HG02678 (cell line): Measurements from ENCODE around the gene ABCA1.

ENCODE experiments used
- ATAC-seq: cut with Tn5 transposase; IDR thresholded peaks from one replicate; pipeline ENCODE4 v1.9.1; 2021; ENCODE audit warnings: mild to moderate bottlenecking, moderate library complexity; ENCODE audit not compliant: unreplicated experiment

The ABCA1 gene

DNA sequence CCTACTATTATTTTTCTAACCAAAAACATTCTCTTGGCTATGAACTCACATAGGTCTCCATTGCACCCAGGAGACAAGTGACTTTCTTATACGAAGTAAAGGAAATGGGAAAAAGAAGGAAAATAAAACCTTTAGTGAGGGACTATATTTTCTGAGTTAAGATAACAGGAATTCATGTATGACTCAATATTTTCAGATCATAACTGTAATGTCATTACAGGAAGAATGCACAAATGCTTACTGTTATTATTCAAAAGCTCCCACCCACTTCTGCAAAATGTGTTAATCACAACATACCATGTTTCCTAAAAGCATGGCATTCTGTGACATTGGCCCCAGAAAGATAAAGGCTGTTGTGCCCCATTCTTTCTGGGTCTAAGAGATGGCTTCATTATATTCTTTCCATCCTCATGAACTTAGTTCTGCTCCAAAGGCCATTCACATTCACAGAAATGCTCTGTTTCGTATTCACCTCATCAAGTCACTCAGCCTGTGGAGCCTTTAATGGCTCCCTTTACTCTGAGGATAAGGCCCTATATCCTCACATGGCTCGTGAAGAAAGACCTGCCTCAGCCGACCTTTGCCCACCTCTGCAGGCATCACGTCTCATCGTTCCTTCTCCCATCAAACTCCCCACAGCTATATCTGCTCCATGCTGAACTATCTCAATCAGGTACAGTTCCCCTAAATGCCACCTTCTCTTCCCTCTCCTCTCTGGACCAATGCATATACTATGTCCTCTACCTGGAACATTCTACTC is 77.0 kb downstream of the ABCA1 start:
- ATAC-seq: no peak

DNA sequence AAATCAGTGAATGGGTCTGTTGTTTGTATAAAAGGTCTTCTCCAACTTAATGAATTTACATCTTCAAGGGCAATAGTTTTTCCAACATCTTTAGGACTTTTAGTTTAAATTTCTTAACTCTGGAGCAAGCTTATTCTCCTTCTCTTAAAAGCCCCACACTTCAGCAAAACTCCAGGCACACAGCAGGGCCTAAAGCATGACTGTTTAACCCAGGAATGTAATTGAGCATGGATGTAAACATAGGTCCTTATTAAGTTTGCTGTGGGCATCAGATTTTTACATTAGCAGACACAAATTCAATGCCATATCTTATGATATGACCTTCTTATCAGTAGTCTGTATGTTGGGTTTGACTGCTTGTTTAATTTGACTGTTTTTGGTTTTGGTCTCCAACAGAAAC is 78.9 kb downstream of the ABCA1 start:
- no peak for ATAC-seq

DNA sequence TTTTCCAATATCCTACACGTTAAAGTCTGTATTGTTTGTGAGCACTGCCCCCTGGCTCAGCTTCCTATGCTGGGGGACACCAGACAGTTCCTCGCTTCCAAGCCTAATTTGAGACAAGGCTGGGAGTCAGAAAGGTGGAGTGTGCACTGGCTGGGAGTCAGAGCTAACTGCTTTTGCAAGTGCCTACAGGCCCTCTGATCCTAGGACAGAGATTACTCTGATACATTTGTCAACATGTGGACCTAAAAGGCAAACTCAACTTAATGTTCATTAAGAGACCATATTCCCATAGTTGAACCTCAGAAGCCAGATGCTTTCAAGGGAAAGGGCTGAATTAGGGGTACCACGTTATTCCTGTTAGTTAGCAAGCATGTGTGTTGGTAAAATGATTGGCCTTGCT is 83.2 kb downstream of the ABCA1 start:
- ATAC-seq: no peak

DNA sequence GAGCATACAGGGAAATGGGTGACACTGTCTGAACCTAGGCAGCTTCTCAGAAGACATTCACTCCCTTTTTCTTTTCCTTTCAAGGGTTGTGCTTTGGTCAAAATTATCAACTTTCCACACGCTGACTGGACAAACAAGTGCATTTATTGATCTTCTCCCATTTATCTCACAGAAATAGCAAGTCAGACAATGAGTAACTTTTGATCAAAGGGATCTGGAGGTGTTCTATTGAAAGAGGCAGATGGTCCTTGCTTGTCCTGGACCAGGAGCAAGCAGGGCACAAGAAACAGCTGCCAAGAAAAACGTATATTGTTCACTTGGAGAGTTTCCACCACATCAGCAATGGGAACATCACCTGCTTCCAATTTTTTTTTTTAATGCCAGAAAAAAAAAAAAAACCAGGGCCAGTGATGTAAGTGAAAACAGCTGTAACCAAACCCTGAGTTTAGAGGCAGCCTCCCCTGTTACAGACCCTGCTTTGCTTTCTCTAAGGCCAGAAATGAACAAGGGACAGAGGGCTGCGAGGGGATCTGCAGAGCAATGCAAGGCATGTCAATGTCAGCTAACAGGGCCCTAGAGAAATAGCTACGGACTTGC is 84.2 kb downstream of the ABCA1 start:
- ATAC-seq: no peak

DNA sequence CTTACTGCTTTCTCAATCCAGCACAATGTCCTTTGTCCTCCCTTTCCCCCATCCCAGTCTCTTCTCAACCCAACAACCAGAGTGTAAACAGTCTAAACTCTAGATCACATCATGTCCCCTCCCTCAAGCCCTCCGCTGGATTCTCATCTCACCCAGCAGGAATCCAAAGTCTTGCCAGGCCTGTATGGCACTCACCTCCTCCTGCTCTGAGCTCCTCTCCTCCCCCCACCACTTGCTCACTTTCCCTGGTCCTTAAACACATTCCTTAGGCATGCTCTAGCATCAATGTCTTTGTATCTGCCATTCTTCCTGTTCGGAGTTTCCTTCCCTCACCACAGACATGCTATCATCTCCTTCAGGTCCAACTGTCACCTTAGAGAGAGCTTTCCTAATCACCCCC is 85.3 kb downstream of the ABCA1 start:
- no peak for ATAC-seq

DNA sequence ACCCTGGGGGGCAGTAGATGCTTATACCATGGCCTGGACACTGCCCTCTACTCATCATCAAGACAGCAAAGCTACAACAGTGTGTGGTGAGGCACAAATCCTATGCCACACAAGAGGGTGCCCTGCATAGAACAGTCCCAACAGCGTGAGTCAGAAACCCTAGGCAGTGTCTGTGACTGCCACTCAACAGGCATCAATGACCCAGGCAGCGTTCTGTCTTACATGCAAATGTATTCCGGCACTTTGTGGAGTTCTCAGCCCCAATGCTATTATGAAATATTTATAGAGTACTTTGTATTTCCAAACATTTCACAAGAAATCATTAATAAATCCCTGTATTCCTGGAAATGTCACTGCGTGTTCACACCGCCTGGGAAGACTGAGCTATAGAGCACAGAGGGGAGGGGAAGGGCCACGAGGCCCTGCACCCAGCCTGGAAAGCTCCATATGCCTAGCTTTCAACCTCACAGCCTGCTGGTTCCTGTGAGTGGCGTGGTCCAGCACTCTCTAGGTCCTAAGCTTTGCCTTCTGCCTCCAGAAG is 86.3 kb downstream of the ABCA1 start:
- ATAC-seq: no peak

DNA sequence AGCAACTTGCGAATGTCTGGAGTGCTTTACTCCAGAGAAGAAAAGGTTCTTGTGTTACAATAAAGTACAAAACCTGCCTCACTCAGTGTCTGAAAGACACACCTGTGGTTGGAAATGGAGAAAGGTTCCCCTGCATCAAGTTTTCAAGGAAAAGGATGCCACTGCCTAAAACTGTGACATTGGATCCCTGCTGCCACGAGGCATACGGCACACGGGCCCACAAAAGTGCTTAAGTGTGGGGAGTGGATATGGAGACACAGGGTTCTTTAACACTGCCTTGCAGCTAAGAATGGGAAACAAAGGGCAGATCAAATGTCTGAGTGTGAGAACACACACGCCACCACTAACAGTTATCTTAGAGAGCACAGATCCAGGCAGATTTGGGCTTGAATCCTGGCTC is 89.0 kb downstream of the ABCA1 start:
- no peak for ATAC-seq

DNA sequence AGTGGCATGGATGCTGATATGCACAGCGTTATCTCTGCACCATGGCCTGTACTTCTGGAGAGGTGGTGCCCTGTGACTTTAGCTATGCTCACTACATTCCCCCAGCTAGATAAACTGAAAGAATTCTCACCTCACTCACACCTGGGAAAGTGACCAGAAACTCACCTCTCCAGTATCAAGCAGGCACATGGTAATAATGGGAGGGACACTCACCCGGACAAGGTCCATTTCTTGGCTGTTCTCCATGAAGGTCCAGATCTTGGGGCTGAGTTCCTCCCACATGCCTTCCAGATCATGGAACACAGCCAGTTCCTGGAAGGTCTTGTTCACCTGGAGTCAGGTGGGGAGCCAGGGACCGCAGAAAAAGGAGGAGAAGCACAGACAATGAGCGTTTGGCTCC is 91.2 kb downstream of the ABCA1 start:
- no peak for ATAC-seq

DNA sequence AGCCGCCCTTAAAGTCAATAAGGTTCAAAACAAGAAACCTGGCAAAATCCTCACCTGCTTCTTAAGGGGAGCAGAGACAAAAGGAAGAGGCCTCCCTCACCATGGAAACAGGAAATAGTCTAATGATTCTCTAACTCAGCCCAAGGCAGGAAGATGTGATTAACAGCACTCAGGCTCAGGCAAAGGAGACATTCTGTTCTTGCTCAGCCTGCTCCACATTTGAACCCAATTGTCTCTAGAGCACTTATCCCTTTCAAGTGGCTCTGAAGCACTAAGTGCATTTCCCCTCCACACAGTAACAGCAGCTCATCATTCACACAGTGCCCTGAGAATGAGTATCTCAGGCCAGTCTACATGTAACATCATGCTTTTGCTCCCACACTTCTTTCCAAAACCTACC is 91.7 kb downstream of the ABCA1 start:
- no peak for ATAC-seq

DNA sequence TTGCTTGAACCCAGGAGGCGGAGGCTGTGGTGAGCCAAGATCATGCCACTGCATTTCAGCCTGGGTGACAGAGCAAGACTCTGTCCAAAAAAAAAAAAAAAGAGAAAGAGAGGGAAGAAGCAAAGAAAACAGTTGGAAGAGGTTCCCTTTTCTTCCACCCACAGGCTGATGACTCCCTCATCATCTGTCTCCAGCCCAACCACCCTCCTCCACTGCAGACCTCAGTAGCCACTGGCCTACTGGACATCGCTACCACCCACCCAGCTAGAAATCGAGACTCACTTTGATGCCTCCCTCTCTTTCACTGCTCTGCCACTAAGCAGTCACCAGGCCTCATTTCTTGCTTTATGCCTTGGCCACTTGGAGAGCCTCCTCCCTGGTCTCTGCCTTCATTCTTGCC is 92.8 kb downstream of the ABCA1 start:
- no peak for ATAC-seq

DNA sequence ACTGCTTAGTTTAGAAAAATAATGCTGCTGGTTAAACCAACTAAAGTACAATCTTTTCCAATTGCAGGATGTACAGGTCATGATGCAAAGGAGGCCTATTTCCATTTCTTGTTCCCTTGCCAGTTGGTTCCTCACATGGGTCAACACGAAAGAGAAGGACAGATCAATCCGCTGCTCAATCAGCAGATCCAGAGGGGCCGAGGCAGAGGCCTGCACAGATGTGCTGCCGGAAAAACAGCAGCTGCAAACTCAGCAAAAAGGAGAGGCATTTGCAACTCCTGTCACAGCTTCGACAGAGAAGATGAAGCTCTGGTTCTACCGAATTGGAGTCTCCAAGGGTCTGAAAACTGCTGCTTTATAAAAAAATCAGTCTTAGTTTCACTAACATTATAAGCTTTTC is 94.3 kb downstream of the ABCA1 start:
- ATAC-seq: no peak

DNA sequence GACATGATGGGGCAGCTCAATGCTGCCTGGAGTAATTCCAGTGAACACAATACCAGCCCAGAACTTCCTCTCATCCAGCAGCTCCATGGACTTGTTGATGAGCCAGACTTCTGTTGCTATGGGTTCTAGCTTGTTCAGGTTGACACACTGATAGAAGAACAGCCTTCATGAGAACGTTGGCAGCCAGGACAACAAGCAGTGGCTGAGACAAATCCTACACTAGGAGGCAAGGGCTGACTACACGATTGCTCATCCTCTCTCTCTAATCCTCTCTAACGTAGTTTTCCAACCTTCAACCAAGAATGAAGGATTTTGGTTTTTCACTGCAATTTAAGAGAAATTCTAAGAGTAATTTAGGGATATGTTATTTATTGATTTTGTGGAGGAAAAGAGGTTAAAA is 96.3 kb downstream of the ABCA1 start:
- ATAC-seq: no peak

DNA sequence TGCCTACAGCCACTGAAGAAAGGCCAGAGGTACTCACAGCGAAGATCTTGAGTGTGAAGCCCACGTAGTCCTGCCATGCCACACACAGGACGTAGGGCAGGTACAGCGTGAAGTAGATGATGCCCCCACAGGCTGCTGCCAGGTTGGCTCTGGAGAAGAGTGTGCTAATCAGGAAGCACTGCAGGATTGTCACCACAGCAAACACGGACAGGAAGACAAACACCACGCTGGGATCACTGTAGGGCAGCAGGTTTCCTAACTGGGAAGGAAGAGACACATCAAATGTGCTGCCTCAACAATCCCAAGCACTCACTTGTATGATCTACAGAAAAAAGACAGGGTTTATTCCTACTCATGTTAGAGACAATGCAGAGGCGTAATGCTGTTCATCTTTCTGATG is 101.0 kb downstream of the ABCA1 start:
- no peak for ATAC-seq

DNA sequence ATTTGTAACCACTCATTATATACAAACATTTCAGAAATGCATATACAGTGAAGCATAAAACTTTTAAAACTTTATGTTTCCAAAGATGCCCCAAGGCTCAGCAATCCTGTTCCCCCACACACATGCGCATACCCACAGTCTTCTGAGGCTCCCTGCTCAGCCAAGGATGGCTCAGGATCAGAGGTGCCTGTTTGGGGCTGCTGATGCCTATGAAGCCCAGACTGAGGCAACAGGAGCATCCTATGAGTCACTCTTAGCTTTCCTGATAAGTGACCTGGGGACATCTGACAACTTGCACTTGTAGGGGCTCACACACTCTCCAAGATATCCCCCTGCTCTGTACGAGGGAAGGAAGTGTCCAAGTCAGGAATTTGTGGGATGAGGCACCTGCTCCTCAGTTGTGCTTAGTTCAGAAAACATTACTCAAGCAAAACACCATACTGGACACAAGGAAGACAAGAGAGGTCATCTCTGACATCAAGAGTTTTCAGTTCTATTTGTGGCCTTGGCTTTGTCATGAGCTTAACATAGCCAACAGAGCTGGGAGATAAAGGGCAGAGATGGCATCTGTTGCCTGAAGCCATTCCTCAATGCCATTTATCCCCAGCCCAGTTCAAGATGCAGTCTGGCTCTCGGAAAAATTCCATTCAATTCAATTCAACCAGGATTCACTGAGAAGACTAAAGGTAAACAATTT is 101.7 kb downstream of the ABCA1 start:
- ATAC-seq: no peak

DNA sequence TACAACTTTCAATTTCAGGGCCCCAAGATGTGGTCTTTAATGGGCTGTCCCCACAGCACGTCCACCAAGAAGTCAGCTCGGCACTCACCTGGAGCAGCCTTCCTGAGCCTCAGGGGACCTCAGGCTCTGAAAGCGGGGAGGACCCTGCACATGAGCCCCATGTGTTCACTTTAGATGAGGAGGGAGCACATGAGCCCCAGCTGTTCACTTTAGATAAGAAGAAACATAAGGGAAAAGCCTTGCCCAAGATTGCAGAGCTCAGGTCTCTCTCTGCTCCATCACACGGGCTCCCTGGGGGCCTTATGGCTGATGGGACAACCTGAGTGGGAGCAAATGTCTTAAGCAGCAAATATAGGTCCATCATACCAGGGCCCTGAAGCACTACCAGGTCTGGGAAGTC is 107.6 kb downstream of the ABCA1 start:
- ATAC-seq: no peak

DNA sequence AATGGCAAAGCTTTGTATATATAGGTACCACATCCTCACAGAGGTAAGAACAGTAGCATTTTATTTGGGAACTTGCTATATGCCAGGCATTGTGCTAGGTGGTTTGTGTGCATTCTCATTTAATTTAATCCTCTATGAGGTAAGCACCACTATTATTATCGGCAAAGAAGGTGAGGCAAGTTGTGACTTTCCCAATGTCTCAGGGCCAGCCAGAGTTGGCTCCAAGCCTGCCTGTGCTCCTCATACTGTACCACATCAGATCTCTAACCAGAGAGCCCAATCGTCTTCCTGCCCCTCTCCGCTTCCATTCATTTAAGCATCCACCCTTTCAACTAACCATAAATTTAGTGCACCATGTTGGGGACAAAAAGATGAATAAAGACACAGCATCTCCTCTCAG is 108.9 kb downstream of the ABCA1 start:
- ATAC-seq: no peak

DNA sequence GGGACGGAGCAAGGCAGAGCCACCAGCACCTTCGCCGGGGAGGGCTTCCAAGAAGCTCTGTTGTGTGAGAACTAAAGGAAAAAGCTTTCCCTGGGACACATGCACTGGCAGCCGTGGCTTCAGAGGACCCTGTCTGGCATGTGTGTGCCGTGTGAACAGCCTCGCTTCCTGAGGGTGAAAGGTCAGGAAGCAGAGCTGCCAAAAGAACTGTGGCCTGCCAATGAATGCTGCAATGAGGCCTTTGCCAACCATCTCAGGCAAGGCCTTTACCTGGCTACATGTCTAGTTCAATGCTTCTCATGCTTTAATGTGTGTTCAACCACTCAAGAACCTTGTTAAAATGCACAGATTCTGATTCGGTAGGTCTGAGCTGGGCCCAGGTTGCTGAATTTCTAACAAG is 110.5 kb downstream of the ABCA1 start:
- ATAC-seq: no peak

DNA sequence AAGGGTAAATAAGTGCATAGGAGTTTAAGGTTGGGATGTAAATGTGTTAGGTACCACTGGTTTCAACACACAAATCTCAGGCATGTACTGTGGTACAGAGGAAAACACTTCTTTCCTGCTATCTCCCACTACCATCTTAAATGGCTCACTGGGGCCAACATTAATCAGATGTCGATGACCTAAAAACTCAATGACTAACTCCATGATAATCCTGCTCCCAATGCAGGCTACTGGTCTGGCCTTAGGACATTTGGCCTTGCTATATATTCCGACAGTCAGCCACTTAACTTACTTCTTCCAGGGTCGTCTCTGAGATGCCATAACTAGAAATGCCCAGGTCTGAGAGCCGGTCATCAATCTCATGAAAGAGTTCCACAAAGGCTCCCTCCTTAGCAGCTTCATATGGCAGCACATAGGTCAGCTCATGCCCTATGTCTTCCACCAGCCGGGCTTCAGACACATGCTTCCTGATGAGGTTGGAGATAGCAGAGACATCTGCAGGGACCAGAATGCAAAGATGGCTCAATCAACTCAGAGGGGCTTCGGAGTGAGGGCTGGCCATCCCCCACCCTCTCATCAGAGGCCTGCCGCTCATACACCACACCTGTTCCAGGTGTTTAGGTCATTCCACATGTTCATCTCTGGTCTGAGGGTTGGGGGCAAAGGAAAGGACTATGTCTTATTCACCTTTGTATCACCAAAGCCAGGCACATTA is 111.9 kb downstream of the ABCA1 start:
- no peak for ATAC-seq

DNA sequence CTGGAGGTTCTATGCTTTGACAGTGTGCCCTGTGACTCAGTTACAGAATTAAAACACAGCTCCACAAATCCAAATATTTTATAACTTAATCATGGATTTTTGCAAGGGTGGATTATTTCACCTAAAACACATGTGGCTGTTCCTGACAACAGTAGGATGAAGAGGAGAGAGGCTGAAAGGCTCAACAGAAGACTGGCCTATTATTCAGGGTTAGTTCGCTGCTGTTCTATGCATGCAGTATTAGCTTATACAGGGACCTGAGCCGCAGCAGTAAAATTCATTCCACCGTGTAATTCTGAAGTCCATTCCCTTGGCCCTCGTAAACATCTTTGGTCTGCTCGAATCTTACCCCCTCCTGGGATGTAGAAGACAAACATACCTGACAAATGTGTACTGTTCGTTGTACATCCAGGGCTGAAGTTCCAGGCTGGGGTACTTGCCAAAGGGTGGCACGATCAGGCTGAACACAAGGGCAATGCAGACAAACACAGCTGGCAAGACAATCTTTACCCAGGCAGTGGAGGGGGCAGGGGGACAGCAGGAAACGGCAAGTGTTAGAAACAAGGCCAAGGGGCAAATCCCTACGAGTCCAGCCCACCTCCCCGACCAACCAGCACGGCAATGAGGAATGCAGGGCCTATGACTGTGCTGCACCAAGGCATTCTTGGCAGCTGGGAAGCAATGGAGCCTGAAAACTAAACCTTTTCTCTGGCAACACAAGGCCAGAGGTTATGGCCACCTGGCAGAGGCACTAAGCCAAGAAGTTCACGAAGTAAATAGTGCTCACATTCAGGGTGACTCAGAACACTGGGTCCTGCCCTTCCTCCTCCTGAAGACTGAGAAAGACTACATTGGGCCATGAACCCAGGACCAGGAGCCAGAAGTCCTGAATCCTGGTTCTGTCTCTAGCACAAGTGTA is 117.3 kb downstream of the ABCA1 start:
- ATAC-seq: no peak

DNA sequence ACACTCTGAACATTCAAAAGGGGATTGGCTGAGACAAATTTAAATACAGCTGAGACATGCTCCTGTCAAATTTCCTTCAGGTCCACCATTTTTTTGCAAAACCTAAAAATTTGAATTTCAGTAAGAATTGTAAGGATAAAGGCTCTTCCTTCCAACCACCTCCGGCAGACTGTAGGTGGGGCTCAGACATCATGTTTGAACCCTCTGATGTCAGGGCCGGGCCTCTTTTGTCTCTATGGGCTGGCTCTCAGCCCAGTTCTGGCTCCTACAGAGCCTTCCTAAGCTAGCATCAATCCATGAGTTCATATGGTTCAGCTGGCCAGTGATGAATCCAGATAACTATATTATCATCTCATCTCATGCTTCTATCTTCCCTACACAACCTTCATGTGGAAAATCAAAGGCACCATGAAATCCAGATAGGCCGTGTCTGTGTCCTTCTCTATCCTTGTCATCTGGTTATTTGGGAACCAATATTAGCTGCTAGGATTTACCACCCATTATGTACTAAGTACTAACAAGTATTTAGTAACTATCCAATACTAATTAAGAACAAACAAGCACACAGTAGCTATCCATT is 119.8 kb downstream of the ABCA1 start:
- no peak for ATAC-seq
